NCI-H446 treated with DMSO at 0.1 percent for 48 hours (cell line): ENCODE measurements around the gene DISP2.

Experiments
- DNase-seq: peaks from one replicate; lab custom pipeline; 2025; lab: John Stamatoyannopoulos, UW

Gene DISP2

GRCh38 chr15:40392986-40393948 lies 35.2 kb downstream of the DISP2 start:
- no peak for DNase-seq

GRCh38 chr15:40397688-40398412 lies 39.8 kb downstream of the DISP2 start:
- no peak for DNase-seq

GRCh38 chr15:40398413-40398873 lies 40.4 kb downstream of the DISP2 start:
- DNase-seq: no peak

- no peak for DNase-seq
Measured at GRCh38 chr15:40399370-40399769, 41.4 kb downstream of the DISP2 start.

- peak; percentile 85 for DNase-seq
Measured at GRCh38 chr15:40405501-40406381, 47.7 kb downstream of the DISP2 start, which contains the start of gene IVD. Gene IVD, plus strand, starts transcription at chr15:40405795. Its CDS starts 33 bp downstream, at chr15:40405828.

GRCh38 chr15:40407330-40407990 lies 49.4 kb downstream of the DISP2 start:
- DNase-seq: no peak

GRCh38 chr15:40409366-40409765 lies 51.3 kb downstream of the DISP2 start:
- no peak for DNase-seq

GRCh38 chr15:40410476-40410875 lies 52.5 kb downstream of the DISP2 start:
- no peak for DNase-seq

GRCh38 chr15:40412095-40412759 lies 54.2 kb downstream of the DISP2 start:
- DNase-seq: no peak

GRCh38 chr15:40413036-40413435 lies 55.0 kb downstream of the DISP2 start:
- DNase-seq: no peak

GRCh38 chr15:40414816-40415215 lies 56.8 kb downstream of the DISP2 start:
- DNase-seq: no peak

- DNase-seq: no peak
Measured at GRCh38 chr15:40415226-40415625, 57.2 kb downstream of the DISP2 start.

- no peak for DNase-seq
Measured at GRCh38 chr15:40416056-40416455, 58.0 kb downstream of the DISP2 start.

GRCh38 chr15:40418126-40418525 lies 60.1 kb downstream of the DISP2 start:
- DNase-seq: no peak

GRCh38 chr15:40420071-40420713 lies 62.2 kb downstream of the DISP2 start:
- DNase-seq: no peak

- no peak for DNase-seq
Measured at GRCh38 chr15:40420793-40421192, 62.8 kb downstream of the DISP2 start.

- DNase-seq: peak; percentile 45
Measured at GRCh38 chr15:40421246-40422157, 63.5 kb downstream of the DISP2 start.

GRCh38 chr15:40424483-40425115 lies 66.6 kb downstream of the DISP2 start:
- DNase-seq: no peak

- no peak for DNase-seq
Measured at GRCh38 chr15:40425681-40426080, 67.7 kb downstream of the DISP2 start.
